T-helper 22 cell (primary cell): Measurements from ENCODE around the gene TBC1D2.

Experiments
- DNase-seq: peaks from one replicate; pipeline ENCODE4 v3.0.0-alpha.2; 2020; ENCODE audit warnings: low read depth

The TBC1D2 gene

DNA sequence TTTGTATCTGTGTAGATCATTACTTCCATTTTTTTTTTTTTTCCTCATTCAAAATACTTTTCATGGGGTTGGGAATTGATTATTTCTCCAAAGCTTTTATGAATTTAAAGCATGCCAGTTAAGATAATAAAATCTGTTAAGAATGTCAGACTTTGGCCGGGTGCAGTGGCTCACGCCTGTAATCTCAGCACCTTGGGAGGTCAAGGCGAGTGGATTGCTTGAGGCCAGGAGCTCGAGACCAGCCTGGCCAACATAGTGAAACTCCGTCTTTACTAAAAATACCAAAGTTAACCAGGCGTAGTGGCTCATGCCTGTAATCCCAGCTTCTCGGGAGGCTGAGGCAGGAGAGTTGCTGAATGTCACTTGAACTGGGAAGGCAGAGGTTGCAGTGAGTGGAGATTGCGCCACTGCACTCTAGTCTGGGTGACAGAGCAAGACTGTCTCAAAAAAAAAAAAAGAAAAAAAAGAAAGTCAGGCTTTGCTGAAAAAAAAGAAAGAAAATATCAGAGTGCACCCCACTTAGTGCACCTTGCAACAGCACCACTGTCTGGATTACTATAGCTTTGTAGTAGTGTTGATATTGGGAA, 18.5 kb downstream of the TBC1D2 start:
- no peak for DNase-seq

GRCh38 chr9:98235126-98235525, 20.3 kb downstream of the TBC1D2 start:
- no peak for DNase-seq

DNA sequence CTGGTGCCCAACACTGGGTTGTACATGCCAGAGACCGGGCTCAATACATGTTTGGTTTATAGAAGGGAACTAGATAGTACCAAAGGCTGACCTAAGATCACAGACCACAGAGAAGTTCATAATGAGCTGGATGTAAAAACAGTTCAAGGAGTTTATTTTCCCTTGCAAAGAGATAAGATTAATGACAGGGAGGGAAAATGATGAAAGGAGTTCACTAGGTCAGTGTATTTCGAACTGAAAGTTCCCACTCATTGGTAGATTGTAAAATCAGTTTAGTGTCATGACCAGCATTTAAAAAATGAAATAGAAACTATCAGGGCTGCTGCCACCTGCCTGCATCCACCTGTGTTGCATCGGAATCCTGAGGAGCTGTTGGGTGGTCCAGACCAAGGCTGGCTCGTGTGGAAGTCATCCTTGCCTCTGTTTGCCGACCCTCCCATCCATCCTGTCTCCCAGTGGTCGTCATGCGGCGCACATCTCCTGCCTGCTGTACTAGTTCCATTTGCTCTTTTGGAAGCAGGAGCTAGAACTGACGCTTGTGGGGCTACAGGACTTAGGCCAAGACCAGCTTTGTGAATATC, 21.1 kb downstream of the TBC1D2 start:
- DNase-seq: no peak

GRCh38 chr9:98232926-98233325, 22.5 kb downstream of the TBC1D2 start:
- no peak for DNase-seq

DNA sequence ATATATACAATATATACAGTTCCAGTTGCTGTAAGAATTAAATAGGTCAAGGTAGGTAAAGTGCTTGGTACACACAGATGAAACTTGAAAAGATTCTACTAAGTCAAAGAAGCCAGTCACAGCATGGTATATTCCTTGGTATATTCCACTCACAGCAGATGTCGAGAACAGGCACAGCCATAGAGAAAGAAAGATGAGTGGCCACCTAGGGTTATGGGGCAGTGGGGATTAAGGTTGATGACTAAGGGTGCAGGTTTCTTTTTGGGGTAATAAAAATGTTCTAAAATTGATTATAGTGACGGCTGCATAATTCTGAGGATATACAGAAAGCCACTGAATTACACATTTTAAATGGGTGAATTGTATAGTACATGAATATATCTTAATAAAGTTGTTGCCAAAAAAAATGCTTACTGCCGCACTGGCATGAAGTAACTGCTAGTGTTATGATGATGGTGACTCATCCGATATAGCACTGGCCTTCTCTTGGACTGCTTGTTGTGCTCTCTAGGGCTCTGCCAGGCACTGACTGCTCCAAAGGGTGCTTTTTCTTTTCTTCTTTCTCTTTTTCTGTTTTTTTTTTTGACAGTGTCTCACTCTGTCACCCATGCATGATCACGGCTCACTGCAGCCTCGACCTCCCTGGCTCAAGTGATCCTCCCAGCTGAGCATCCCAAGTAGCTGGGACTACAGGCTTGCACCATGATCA, 23.5 kb downstream of the TBC1D2 start:
- no peak for DNase-seq

DNA sequence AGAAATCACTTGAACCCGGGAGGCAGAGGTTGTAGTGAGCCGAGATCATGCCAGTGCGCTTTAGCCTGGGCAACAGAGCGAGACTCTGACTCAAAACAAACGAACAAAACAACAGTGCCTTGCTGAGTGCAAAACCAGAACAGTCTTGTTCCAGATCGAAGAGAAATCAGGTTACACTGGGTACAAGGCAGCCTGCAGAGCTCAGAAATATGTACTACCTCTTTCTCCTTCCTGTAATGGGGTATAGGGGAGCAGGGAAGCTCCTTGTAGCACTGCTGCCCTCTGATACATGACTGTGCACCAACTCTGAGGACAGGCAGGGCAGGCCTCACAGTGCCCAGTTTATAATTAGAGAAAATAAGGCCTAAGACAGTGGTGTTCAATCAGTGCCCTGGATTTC, 24.7 kb downstream of the TBC1D2 start:
- no peak for DNase-seq

GRCh38 chr9:98230304-98230703, 25.1 kb downstream of the TBC1D2 start:
- no peak for DNase-seq

- DNase-seq: no peak
These were observed 25.8 kb downstream of the TBC1D2 start for GRCh38 chr9:98229620-98230019.

DNA sequence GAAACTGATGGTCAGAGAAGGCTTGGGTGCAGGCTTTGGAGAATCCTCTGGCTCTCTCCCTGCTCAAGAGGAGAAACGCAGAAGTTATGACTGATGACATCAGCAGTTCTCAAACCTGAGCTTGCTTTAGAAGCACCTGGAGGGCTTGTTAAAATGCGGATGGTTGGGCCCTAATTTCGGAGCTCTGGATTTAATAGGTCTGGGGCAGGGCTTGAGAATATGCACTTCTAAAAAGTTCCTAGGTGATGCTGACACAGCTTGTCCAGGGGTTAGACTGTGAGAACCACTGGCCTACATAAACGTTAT, 26.4 kb downstream of the TBC1D2 start:
- DNase-seq: no peak

DNA sequence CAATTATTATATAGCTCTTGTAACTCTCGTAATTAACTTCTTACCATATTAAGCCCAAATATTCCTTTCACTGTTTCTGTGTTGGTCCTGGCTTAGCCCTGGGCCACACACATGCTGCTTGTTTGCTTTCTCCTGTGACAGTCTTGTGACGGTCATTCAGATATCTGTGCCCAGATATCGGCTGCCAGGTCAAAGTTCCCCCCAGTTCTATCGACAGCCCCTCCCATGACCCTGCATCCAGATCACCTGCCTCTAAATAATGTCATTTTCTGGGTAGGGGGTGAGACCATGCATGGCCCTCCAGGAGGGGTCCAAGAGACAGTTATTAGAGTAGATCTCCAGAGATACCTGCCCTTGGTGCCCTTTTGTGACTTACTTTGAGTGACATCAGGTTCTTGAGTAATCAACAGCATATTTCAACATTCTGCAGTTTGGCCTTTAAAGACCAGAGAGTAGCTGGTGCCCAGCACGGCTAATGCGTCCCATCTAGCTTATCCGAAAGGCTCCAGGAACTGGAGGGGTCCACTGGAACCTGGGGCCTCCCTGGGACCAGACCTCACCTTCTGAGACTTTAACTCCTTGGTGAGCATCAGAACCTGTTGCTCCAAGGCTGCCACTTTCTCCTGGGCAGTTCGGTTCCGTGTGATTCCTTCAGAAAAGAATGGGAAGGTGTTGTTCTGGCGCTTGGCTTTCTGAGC, 26.9 kb downstream of the TBC1D2 start:
- no peak for DNase-seq

DNA sequence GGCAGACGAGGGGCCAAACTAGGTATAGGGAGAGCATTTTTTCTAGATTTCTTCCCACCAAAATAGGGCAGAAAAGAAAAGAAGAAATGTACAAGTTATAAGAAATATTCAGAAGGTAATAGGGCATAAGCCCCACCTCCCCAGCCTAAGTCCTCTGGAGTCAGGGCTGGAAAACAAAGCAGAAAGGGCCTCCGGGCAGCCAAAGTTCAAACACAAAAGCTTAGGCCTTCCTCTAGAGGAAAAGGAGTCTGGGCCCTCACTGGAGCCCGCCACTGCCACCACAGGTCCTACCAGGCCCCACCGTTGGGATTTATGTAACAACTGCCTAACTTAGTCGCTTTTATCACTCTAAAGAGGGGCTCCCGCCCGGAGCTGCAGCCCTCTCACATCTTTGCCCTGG, 27.6 kb downstream of the TBC1D2 start:
- DNase-seq: no peak

DNA sequence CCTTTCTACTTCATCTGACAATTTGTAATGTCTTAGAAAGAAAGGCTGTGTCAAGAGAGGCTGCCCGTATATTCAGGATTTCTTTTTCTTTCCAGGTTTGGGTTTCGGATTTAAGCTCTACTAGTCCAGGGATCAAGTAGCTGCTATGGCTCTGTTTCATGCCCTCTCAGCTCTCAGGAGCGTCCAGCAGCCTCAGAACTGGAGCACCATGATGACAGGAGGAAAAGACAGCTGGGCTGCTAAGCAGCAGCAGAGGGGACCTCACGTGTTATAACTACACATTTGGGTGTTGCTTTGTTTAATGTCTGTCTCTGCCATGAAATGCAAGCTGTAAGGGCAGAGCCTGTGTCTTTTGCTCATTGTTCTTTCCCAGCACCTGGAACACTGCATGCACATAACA, 28.5 kb downstream of the TBC1D2 start:
- no peak for DNase-seq

DNA sequence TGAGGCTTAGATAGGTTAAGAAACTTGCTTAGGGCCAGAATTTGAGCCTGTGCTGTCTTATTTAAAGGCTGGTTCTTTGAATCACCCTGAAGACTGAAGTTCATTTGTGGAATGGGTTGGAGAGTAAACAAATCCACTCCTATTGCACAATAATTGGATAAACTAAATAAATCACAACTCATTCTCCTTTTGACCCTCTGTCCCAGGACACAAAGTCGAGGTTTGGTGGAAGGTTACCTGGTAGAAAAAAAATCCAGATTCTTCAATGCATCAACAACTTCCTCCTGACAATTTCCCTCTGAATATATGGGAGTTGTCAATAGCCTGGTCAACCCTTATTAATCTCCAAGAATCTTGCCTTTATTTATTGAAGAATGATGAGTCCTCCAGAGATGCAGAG, 28.9 kb downstream of the TBC1D2 start:
- no peak for DNase-seq

- no peak for DNase-seq
These were observed 30.4 kb downstream of the TBC1D2 start for GRCh38 chr9:98225015-98225442.

DNA sequence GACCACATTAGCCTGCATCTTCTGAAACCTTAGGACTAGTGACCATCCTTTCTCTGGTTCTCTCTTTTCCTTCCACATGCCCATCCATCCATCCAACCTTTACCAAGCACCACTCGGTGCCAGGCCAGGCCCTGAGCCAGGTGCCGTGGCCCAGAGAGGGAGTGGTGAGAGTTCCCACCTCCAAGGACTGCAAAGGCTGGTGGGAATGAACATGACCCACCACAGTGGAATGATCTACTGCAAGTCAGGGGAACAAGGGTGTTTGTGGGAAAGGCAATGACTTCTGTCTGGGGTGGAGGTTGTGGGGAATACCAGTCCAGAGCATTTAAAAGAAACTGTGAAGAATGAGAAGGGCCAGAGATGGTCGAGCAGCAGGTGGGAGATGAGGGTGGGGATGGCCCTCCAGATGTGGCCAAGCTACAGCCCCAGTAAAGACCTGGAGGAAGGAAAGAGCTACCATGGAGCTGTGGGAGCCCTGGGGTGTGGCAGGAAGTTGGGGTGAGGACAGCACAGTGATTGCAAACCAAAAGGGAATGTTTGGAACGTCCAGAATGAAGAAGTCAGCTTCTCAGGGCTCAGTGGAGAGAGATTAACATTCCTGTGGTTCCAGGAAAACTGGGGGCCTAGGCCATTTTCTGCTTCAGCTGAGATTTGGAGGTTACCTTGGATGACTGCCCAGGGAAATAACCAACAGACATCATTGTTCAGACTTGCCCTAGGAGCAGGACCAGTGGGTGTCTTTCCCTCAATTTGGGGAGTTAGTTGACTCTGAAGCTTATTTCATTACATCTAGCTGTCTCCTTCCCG, 32.4 kb downstream of the TBC1D2 start:
- DNase-seq: no peak

DNA sequence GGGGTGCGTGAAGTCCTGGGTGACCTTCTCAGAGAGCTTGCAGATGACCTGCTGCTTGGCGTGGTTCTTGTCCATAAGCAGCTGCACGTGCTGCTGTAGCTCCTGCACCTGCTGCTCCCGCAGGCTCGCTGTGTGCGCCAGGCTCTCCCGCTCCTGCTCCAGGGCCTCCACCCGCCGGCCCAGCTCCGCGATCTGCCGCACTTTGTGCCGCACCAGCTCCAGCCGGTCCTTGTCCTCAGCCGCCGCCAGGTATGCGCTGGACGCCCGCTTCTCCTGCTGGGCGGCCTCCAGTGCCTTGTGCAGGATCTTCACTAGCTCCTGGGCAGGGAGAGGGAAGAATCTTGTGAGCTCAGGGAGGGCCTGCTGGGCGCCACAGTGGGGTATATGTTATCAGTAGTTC, 34.5 kb downstream of the TBC1D2 start:
- DNase-seq: no peak

DNA sequence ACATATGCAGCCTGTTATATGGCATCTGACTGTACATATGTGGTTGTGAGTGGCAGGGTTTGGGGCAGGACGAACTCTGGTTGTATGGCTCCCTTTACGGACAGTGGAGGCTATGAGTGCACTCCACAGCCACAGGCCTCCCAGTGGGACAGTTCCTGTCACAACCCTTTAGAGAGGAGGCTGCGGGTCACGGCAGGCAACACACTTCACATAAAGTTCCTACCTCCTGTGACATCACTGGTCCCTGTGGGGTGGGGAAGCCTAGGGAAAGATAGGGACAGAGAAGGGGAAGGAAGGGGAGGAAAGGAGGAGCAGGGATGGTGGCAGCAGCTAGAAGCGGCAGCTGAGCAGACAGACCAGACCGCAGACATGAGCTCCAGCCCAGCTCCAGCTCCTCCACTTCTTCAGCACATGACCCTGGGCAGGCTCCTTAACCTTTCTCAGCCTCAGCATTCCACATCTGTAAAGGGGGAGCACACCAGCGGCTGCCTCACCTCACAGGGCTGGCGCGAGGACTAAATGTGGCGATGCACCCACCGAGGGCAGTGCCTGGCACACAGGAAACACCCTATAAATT, 35.6 kb downstream of the TBC1D2 start:
- no peak for DNase-seq

GRCh38 chr9:98219364-98219716, 36.1 kb downstream of the TBC1D2 start:
- no peak for DNase-seq

DNA sequence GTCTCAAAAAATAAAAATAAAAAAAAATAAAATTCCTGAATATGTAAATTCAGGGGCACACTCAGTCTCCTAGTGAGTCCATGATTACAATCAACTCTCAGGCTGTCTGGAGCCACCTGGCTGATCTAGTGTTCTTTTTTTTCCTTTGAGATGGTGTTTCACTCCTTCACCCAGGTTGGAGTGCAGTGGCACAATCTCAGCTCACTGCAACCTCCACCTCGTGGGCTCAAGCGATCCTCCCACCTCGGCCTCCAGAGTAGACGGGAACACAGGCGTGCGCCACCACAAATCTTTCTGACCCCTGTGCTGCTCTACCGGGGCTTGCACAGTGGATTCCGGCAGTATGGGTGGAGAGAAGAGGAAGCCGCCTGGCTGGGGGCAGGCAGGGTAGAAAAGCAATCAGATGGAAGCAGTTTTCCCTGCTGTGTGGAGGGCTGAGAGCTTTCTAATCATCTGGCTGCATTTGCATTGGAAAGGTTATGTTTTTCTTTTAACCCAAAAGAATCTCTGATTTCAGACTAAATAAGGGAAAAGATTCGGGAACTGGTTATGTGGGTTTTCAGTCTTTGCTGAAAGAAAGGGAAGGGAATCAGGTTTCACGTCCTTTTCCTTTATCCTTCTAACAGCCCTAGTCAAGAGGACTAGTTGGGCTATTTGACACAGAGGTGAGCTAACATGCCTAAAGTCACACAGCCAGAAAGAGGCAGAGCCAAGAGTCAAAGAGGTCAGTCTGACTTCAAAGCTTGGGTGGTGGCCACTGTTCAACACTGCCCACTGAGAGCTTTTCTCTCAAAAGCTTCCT, 36.7 kb downstream of the TBC1D2 start:
- DNase-seq: no peak

DNA sequence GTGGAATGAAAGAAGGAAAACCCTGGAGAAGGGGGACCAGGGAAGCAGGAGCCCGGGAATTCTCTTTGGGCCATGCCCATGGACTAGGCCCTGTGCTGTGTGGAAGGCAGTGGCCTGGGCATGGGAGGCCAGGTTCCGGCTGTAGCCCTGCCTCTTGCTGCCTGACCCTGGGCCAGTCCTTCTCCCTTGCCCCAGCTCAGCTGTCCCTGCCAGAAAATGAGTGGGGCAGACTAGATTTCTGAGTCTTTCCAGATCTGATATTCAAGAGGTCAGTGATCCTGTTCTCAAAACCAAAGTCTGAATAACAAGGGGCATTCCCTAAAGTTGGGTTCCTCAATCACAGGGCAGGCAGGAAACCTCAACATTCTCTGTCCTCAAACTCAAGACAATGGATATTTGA, 38.2 kb downstream of the TBC1D2 start:
- DNase-seq: no peak

GRCh38 chr9:98216391-98216790, 39.1 kb downstream of the TBC1D2 start:
- no peak for DNase-seq
